D721Med (cell line): Measurements from ENCODE around the gene GNG14.
"Not testable (repeated sequence)": the region's sequence is repeated elsewhere in the genome, so short reads cannot be mapped to it uniquely, and the experiment has no call there.

Experiments used
- DNase-seq: peaks from one replicate; pipeline ENCODE4 v3.0.0; 2011; ENCODE audit warnings: low spot score; ENCODE audit not compliant: insufficient read length
- FAIRE-seq: peaks from 2 replicates; lab custom pipeline; 2011; peaks lifted over from hg19 to GRCh38; lab: Jason Lieb, UNC
- CTCF ChIP-seq: IDR thresholded peaks from 2 replicates; pipeline ENCODE4 v1.5.1; 2012; ENCODE audit warnings: mild to moderate bottlenecking, control low read depth; ENCODE audit not compliant: insufficient read depth; ENCODE audit errors: missing control alignments

GNG14 gene

GRCh38 chr19:12687496-12688196, at the start of gene GNG14:
TSS of gene GNG14 (plus strand) at chr19:12687998. CDS start at chr19:12688049, 51 bp downstream.
- FAIRE-seq (no peak), DNase-seq (no peak)
- no peak for TF ChIP-seq CTCF

- FAIRE-seq (no peak), DNase-seq (no peak)
- TF ChIP-seq CTCF, result no peak
These were observed 49.1 kb upstream of the GNG14 start for GRCh38 chr19:12638611-12639182.

- TF ChIP-seq CTCF, result peak; percentile 86
- peak; percentile 63 for DNase-seq
- no peak for FAIRE-seq
These were observed 47.7 kb upstream of the GNG14 start for GRCh38 chr19:12639901-12640613.

- TF ChIP-seq CTCF, result no peak
- FAIRE-seq (no peak), DNase-seq (peak; percentile 6)
These were observed 46.3 kb upstream of the GNG14 start for GRCh38 chr19:12641456-12641855.

- FAIRE-seq (no peak), DNase-seq (peak; percentile 3)
- TF ChIP-seq CTCF, result no peak
These were observed 45.3 kb upstream of the GNG14 start for GRCh38 chr19:12642506-12642905.

- FAIRE-seq, result not testable (repeated sequence)
These were observed 44.1 kb upstream of the GNG14 start for GRCh38 chr19:12643716-12644115.

GRCh38 chr19:12646551-12646950, 41.2 kb upstream of the GNG14 start:
- TF ChIP-seq CTCF, result no peak
- DNase-seq (no peak), FAIRE-seq (no peak)

More at GRCh38 chr19:12643716-12644115, 44.1 kb upstream of the GNG14 start:
- not testable (repeated sequence) for DNase-seq
